ENCODE measurements around the gene LOXL1.

- TF ChIP-seq CTCF (IDR thresholded peaks at IDR 0.05; ENCODE audit: low read depth, low read length, missing input control) (no peak), EGR1 (IDR thresholded peaks at IDR 0.05; ENCODE audit: low read depth in 2 of 2) (no peak), MAX (IDR thresholded peaks at IDR 0.05) (no peak), SP1 (IDR thresholded peaks at IDR 0.05) (no peak), RAD21 (IDR thresholded peaks at IDR 0.05) (no peak), TAF1 (conservative IDR thresholded peaks at IDR 0.05) (no peak), REST (IDR thresholded peaks at IDR 0.05) (no peak), JUND (IDR thresholded peaks at IDR 0.05) (no peak)
These were observed 43.0 kb downstream of the LOXL1 start for GRCh38 chr15:73969151-73969759.

Data from liver (tissue), 3 donors.